M059J (cell line): ENCODE measurements around the gene TNFRSF13B. TPM values are rescaled to one million over a fixed set of nuclear protein-coding genes. Genes with fewer than 3 reads are reported as not detected.
"Not testable (repeated sequence)": the region's sequence is repeated elsewhere in the genome, so short reads cannot be mapped to it uniquely, and the experiment has no call there.

ENCODE experiments used
- DNase-seq: peaks from one replicate; pipeline ENCODE4 v3.0.0-alpha.2; 2012; ENCODE audit warnings: low read depth
- total RNA-seq: library from RNA; depleted of rRNA; stranded (reverse); fragments of >200 nt; shearing (Covaris generic); gene quantifications from 2 replicates; pipeline ENCODE4 v1.2.3, GENCODE V29; 2014

Gene TNFRSF13B
- total RNA-seq, 1 experiment from 2014 or later = not detected

- DNase-seq = not testable (repeated sequence)
These were observed 10.9 kb downstream of the TNFRSF13B start for GRCh38 chr17:16961022-16961421.

GRCh38 chr17:16955011-16955410, 16.9 kb downstream of the TNFRSF13B start:
- DNase-seq = not testable (repeated sequence)

GRCh38 chr17:16954521-16954920, 17.4 kb downstream of the TNFRSF13B start:
- no peak for DNase-seq

GRCh38 chr17:16953841-16954240, 18.1 kb downstream of the TNFRSF13B start:
- DNase-seq = no peak

- no peak for DNase-seq
These were observed 18.6 kb downstream of the TNFRSF13B start for GRCh38 chr17:16953347-16953746.

GRCh38 chr17:16952401-16952800, 19.5 kb downstream of the TNFRSF13B start:
- no peak for DNase-seq

GRCh38 chr17:16950488-16950887, 21.4 kb downstream of the TNFRSF13B start:
- DNase-seq = no peak

GRCh38 chr17:16948587-16949376, 23.1 kb downstream of the TNFRSF13B start:
- DNase-seq = no peak

GRCh38 chr17:16947470-16947869, 24.4 kb downstream of the TNFRSF13B start:
- DNase-seq = no peak

- DNase-seq = no peak
These were observed 26.2 kb downstream of the TNFRSF13B start for GRCh38 chr17:16945663-16946218.

- DNase-seq = no peak
These were observed 26.8 kb downstream of the TNFRSF13B start for GRCh38 chr17:16945136-16945482.

- DNase-seq = no peak
These were observed 27.4 kb downstream of the TNFRSF13B start for GRCh38 chr17:16944334-16945135.

- DNase-seq = no peak
These were observed 28.2 kb downstream of the TNFRSF13B start for GRCh38 chr17:16943541-16944333.

GRCh38 chr17:16943032-16943352, 28.9 kb downstream of the TNFRSF13B start:
- no peak for DNase-seq

- peak; percentile 18 for DNase-seq
These were observed 29.5 kb downstream of the TNFRSF13B start for GRCh38 chr17:16942141-16943031.

- no peak for DNase-seq
These were observed 30.6 kb downstream of the TNFRSF13B start for GRCh38 chr17:16941072-16942036.

- no peak for DNase-seq
These were observed 31.6 kb downstream of the TNFRSF13B start for GRCh38 chr17:16940116-16940881.

- DNase-seq = no peak
These were observed 32.3 kb downstream of the TNFRSF13B start for GRCh38 chr17:16939606-16940115.

- DNase-seq = no peak
These were observed 32.7 kb downstream of the TNFRSF13B start for GRCh38 chr17:16939208-16939576.
